Activated CD4-positive, alpha-beta T cell treated with anti-CD3 and anti-CD28 coated beads, Interleukin-2, amount 10 ng/mL, durations not matched to agents 7 days and 5 days (primary cell): Measurements from ENCODE around the gene NR1I2. TPM values are rescaled to one million over a fixed set of nuclear protein-coding genes. Genes with fewer than 3 reads are reported as not detected.

Experiments
- CTCF ChIA-PET: fragments of 350-600 bp; sonication (Branson Sonifier 250); formaldehyde crosslinking; loops from one replicate; lab custom pipeline; 2021; ENCODE audit warnings: antibody characterized with exemption; lab: Charles Lee
- POLR2A ChIA-PET: fragments of 350-600 bp; sonication (Branson Sonifier 250); formaldehyde crosslinking; loops from one replicate; lab custom pipeline; 2021; ENCODE audit warnings: antibody characterized with exemption; lab: Charles Lee
- DNase-seq: peaks from one replicate; pipeline ENCODE4 v3.0.0-alpha.2; 2020
- H3K27ac Mint-ChIP-seq: one replicate; pipeline ENCODE4 v1.8.0; 2021; ENCODE audit warnings: mild to moderate bottlenecking, moderate library complexity, mixed read lengths
- H3K27me3 Mint-ChIP-seq: one replicate; pipeline ENCODE4 v1.8.0; 2021; ENCODE audit warnings: mixed read lengths
- H3K36me3 Mint-ChIP-seq: one replicate; pipeline ENCODE4 v1.8.0; 2021; ENCODE audit warnings: low read depth, mixed read lengths
- H3K4me1 Mint-ChIP-seq: one replicate; pipeline ENCODE4 v1.8.0; 2021; ENCODE audit warnings: mixed read lengths
- H3K4me3 Mint-ChIP-seq: one replicate; pipeline ENCODE4 v1.8.0; 2021; ENCODE audit warnings: mild to moderate bottlenecking, moderate library complexity, mixed read lengths
- H3K9me3 Mint-ChIP-seq: one replicate; pipeline ENCODE4 v1.8.0; 2021; ENCODE audit warnings: mixed read lengths
- total RNA-seq, 2 experiments: library from RNA; stranded (reverse); gene quantifications; one replicate each; pipeline ENCODE4 v1.2.3, GENCODE V29; 2021

Gene NR1I2
- total RNA-seq, 2 experiments from 2014 or later: 0.10 TPM; not detected in 1

DNA sequence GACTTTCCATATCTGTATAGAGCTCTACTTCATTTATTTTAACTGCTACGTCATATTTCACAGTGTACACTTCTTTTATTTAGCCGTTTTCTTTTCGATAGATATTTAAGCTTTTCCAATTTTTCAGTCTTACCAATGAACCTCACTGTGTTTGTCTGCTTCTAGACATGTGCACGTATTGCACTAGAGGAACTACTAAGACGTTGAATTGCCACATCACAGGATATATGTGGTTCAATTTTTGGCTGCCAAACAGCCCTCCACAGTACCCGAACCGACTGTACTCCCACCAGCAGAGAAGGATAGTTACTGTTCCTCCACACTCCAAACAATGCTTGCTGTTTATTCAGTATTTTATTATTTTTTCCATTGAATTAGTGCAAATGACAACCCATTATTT lies 2.0 kb downstream of the NR1I2 start:
- peaks cover 6% of the 10 kb centered on the region for H3K4me1 Mint-ChIP-seq
- ChIA-PET CTCF (interaction anchor here (0.7 to 1.1 kb wide), 2 partner anchors 8 to 698 kb away, joined by 3 read pairs; no protein-coding TSS in a partner anchor), POLR2A (no interaction called here)
- H3K36me3 Mint-ChIP-seq: no peaks in the 10 kb centered on the region
- no peak overlapping the region for H3K4me3 Mint-ChIP-seq
- DNase-seq: no peak
- no peaks in the 10 kb centered on the region for H3K27me3 Mint-ChIP-seq
- H3K9me3 Mint-ChIP-seq: no peaks in the 10 kb centered on the region
- no peak overlapping the region for H3K27ac Mint-ChIP-seq

DNA sequence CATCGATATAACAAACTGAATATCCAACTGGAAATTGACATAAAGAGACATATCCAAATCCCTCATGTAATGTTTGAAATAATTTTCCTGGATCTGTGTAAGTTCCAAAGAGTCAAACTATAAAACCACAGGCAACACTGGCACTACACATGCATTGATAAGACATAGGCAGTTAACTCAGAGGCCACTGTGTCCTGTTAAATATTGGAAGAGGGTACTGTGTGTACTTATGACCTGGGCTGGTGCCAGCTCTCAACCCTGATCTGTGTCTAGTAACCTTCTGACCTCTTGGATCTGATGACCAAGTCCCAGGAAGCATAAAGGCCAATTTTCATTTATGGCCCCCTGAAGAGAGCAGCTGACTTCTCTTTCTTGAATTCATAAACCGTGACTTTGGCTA lies 4.5 kb downstream of the NR1I2 start:
- Mint-ChIP-seq H3K4me1 (peaks cover 2% of the 10 kb centered on the region), H3K9me3 (no peaks in the 10 kb centered on the region), H3K27me3 (no peaks in the 10 kb centered on the region), H3K36me3 (no peaks in the 10 kb centered on the region), H3K4me3 (no peak overlapping the region), H3K27ac (no peak overlapping the region)
- DNase-seq: no peak
- POLR2A ChIA-PET: no interaction called here
- CTCF ChIA-PET: no interaction called here

DNA sequence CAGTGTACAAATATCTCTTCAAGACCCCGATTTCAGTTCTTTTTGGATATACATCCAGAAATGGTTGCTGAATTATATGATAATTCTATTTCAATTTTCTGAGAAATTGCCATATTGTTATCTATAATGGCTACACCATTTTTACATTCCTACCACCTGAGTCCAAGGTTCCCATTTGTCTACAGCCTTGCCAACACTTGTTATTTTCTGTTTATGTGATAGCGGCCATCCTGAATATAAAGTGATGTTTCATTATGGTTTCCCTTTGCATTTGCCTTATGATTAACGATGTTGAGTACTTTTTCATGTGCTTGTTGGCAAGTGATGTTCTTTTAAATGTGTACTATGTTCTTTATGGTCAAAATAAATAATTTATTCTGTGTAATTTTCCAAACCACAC lies 8.5 kb downstream of the NR1I2 start:
- Mint-ChIP-seq H3K4me1 (peaks cover 2% of the 10 kb centered on the region), H3K9me3 (no peaks in the 10 kb centered on the region), H3K4me3 (no peak overlapping the region), H3K36me3 (no peaks in the 10 kb centered on the region), H3K27me3 (no peaks in the 10 kb centered on the region), H3K27ac (no peak overlapping the region)
- CTCF ChIA-PET: no interaction called here
- POLR2A ChIA-PET: no interaction called here
- DNase-seq: no peak

DNA sequence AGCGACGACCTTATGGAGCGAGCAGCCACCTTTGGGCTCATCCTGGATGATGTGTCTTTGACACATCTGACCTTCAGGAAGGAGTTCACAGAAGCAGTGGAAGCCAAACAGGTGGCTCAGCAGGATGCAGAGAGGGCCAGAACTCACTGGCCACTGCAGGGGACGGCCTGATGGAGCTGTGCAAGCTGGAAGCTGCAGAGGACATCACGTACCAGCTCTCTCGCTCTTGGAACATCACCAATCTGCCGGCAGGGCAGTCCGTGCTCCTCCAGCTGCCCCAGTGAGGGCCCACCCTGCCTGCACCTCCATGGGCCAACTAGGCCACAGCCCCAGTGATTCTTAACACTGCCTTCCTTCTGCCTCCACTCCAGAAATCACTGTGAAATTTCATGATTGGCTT lies 10.4 kb downstream of the NR1I2 start:
- H3K27ac Mint-ChIP-seq: no peak overlapping the region
- H3K36me3 Mint-ChIP-seq: no peaks in the 10 kb centered on the region
- DNase-seq: no peak
- H3K4me3 Mint-ChIP-seq: no peak overlapping the region
- peaks cover 8% of the 10 kb centered on the region for H3K27me3 Mint-ChIP-seq
- no peaks in the 10 kb centered on the region for H3K9me3 Mint-ChIP-seq
- CTCF ChIA-PET: no interaction called here
- peaks cover 2% of the 10 kb centered on the region for H3K4me1 Mint-ChIP-seq
- POLR2A ChIA-PET: no interaction called here

DNA sequence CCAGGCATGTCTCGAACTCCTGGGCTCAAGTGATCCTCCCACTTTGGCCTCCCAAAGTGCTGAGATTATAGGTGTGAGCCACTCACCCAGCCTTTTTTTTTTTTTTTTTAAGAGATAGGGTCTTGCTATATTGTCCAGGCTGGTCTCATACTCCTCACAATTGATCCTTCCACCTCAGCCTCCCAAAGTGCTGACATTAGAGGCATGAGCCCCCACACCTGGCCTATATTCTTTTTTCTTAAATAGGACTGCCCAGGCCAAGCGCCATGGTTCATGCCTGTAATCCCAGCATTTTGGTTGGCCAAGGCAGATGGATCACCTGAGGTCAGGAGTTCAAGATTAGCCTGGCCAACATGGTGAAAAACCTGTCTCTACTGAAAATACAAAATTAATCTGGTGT lies 12.5 kb downstream of the NR1I2 start:
- Mint-ChIP-seq H3K27ac (no peak overlapping the region), H3K36me3 (no peaks in the 10 kb centered on the region), H3K4me3 (no peak overlapping the region), H3K27me3 (peaks cover 16% of the 10 kb centered on the region), H3K9me3 (no peaks in the 10 kb centered on the region), H3K4me1 (no peaks in the 10 kb centered on the region)
- ChIA-PET CTCF (interaction anchor here (0.6 kb wide), 1 partner anchor 27 kb away, joined by 5 read pairs; no protein-coding TSS in a partner anchor), POLR2A (no interaction called here)
- no peak for DNase-seq

DNA sequence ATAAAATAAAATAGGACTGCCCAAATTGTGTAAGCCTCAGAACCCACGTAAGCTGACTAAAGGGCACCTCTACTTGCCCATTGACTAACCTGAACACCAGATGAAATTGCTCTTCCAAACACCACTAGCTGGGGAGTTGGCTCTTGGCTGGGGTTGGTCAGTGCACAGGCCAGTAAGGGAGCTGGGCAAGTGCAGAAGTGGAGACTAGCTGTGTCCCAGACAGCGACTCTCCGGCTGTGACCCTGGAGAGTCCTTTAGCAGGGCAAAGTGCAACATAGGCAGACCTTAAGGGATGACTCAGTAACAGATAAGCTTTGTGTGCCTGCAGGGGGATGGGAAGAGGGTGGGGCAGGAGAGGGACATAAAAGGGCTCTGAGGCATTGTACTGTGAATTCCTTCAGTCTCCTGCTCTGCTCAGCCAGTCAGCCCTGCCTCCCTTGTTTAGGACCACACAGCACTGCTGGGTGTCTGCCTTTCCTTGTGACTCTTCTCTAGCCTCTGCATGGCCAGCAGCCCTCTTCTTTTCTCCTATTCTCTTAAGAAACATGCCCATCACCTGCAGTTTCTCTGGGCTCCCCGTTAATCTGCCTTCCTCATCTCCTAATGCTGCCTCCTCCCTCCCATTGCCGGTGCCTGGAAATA lies 13.2 kb downstream of the NR1I2 start:
- Mint-ChIP-seq H3K36me3 (no peaks in the 10 kb centered on the region), H3K27me3 (peaks cover 16% of the 10 kb centered on the region), H3K27ac (no peak overlapping the region), H3K9me3 (no peaks in the 10 kb centered on the region), H3K4me1 (no peaks in the 10 kb centered on the region), H3K4me3 (no peak overlapping the region)
- CTCF ChIA-PET: no interaction called here
- DNase-seq: no peak
- POLR2A ChIA-PET: no interaction called here

DNA sequence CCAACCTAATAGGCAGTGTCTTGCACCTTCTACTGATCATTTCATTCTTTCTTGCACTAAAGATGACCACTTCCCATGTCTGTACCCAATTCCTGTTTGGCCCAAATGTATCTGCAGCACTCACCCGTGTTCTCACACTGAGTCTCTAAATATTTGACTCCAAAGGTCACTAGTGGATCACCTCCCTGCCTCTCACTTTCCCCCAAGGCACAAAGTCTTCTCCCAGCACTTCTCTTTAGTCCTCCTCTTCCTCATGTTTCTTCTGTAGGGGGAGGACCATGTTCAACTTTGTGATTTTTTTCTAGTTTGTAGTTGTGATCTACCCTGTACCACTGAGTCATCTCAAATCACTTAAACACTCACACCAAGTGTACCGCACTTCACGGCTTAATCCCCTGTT lies 13.9 kb downstream of the NR1I2 start:
- ChIA-PET POLR2A (no interaction called here), CTCF (no interaction called here)
- Mint-ChIP-seq H3K9me3 (no peaks in the 10 kb centered on the region), H3K36me3 (no peaks in the 10 kb centered on the region), H3K4me1 (no peaks in the 10 kb centered on the region), H3K27me3 (peaks cover 16% of the 10 kb centered on the region), H3K27ac (no peak overlapping the region), H3K4me3 (no peak overlapping the region)
- no peak for DNase-seq

DNA sequence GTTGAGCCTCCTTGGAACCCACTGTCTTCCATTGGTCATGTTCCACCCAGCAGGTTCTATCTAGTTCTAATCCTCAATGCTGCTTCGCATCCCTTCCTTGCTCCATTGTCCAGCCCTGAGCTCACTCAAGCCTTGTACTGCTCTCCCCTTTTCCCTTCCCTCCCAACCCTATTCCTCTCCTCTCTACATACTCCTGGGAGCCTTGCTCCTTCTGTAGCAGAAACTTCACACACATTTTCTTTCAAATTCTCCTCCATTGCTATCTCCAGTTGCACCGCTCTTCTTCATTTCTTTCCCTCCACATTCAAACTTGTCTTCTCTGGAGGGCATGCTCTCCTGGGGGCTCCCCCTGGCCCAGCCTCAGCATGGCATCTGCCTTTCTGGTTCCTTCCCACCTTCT lies 14.5 kb downstream of the NR1I2 start:
- Mint-ChIP-seq H3K4me3 (no peak overlapping the region), H3K9me3 (no peaks in the 10 kb centered on the region), H3K4me1 (no peaks in the 10 kb centered on the region), H3K27me3 (peaks cover 16% of the 10 kb centered on the region), H3K27ac (no peak overlapping the region), H3K36me3 (no peaks in the 10 kb centered on the region)
- CTCF ChIA-PET: no interaction called here
- POLR2A ChIA-PET: no interaction called here
- no peak for DNase-seq

DNA sequence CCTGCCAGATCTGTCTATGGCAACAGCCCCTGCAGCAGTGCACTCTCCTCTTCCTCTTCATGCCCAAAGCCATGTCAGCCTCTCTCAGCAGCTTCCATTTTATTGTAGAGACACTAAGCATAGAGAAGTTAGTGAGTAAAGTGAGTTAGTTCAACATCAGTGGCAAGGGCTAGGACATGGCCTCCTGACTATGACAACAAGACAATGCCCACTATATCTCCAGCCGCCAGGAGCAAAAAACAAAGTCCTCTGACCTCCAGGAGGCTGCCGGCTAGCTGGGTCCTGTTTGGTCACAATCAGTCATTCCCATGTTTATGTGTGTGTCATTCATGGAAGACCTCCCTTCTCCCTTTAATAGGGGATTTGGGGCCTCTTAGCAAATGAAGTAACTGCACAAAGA lies 14.9 kb downstream of the NR1I2 start:
- ChIA-PET POLR2A (no interaction called here), CTCF (no interaction called here)

DNA sequence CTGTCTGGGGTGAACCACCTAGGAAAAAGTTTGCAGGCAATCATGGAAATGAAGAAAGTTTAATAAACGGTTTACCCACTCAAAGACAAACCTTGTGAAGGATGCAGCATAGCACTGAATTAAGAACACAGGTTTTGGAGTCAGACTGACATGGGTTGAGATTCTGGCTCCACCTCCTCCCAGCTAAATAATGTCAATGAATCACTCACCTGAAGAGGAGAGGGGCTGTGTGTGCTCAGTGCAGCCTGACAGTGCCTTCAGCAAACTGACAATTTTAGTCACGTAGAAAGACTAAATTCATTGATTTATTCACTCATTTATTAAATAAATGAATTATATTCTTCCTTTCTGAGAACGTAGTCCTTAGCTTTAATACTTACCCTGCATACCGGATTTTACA lies 18.9 kb downstream of the NR1I2 start:
- no peak for DNase-seq
- POLR2A ChIA-PET: no interaction called here
- peaks cover 15% of the 10 kb centered on the region for H3K27me3 Mint-ChIP-seq
- H3K36me3 Mint-ChIP-seq: no peaks in the 10 kb centered on the region
- no peak overlapping the region for H3K27ac Mint-ChIP-seq
- CTCF ChIA-PET: interaction anchor here (1.2 kb wide), 1 partner anchor 13 kb away, joined by 3 read pairs; no protein-coding TSS in a partner anchor
- no peaks in the 10 kb centered on the region for H3K4me1 Mint-ChIP-seq
- no peak overlapping the region for H3K4me3 Mint-ChIP-seq
- H3K9me3 Mint-ChIP-seq: no peaks in the 10 kb centered on the region

More for the DNA sequence above, 14.9 kb downstream of the NR1I2 start:
- DNase-seq: no peak
- H3K4me3 Mint-ChIP-seq: no peak overlapping the region
- H3K27me3 Mint-ChIP-seq: peaks cover 16% of the 10 kb centered on the region
- H3K27ac Mint-ChIP-seq: no peak overlapping the region
- no peaks in the 10 kb centered on the region for H3K9me3 Mint-ChIP-seq
- no peaks in the 10 kb centered on the region for H3K36me3 Mint-ChIP-seq
- no peaks in the 10 kb centered on the region for H3K4me1 Mint-ChIP-seq

DNA sequence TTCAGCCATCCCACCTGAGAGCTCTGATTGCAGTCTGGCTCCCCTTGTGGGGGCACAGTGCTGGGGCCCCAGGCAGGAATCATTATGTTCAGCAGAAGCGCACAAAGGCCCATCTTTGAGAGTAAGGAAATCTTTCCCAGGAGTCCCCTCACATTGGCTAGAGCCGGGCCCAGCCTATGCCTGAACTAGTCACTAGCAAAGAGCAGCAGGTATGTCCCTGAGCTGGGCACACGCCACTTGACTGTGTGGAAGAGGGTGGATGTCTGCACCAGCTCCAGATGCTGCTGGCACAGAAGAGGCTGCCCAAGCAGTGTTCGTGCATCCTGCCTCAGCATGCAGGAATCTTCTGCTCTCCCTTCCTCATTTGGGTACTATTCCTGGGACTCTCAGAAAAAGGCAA lies 26.3 kb downstream of the NR1I2 start:
- POLR2A ChIA-PET: no interaction called here
- no peak overlapping the region for H3K4me3 Mint-ChIP-seq

DNA sequence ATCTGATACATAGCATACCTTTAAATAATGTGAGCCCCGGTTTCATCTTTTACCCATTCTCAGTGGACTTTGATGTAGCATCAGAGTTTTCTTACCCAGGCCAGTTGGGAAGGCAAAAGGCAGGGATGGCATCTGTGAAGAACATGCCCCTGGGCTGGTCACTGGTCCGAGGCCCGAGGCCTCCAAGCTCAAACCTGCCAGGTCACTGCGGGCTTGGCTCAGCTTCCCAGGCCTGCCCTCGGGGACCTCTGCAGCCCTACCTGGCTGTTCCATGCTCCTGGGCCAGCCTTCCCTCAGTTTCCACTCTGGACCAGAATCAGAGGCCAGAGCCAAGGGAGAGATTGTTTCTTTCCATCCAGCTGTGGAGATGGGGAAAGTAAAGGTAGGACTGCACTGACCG lies 26.9 kb downstream of the NR1I2 start:
- H3K27ac Mint-ChIP-seq: peak overlapping the region; percentile 57
- ChIA-PET POLR2A (no interaction called here), CTCF (interaction anchor here (1.0 kb wide), 1 partner anchor 17 kb away, joined by 3 read pairs; no protein-coding TSS in a partner anchor)
- DNase-seq: no peak
- H3K27me3 Mint-ChIP-seq: peaks cover 6% of the 10 kb centered on the region
- H3K36me3 Mint-ChIP-seq: no peaks in the 10 kb centered on the region
- peaks cover 12% of the 10 kb centered on the region for H3K4me1 Mint-ChIP-seq
- H3K4me3 Mint-ChIP-seq: no peak overlapping the region
- no peaks in the 10 kb centered on the region for H3K9me3 Mint-ChIP-seq

More for the DNA sequence above, 26.3 kb downstream of the NR1I2 start:
- no peak for DNase-seq
- peaks cover 6% of the 10 kb centered on the region for H3K27me3 Mint-ChIP-seq
- no peaks in the 10 kb centered on the region for H3K36me3 Mint-ChIP-seq
- no peaks in the 10 kb centered on the region for H3K9me3 Mint-ChIP-seq
- H3K4me1 Mint-ChIP-seq: peaks cover 12% of the 10 kb centered on the region
- H3K27ac Mint-ChIP-seq: no peak overlapping the region
- CTCF ChIA-PET: interaction anchor here (0.6 to 1.1 kb wide), 4 partner anchors 17 to 561 kb away, joined by 3 to 4 read pairs (median 3); partner anchors contain the start of gene GSK3B

DNA sequence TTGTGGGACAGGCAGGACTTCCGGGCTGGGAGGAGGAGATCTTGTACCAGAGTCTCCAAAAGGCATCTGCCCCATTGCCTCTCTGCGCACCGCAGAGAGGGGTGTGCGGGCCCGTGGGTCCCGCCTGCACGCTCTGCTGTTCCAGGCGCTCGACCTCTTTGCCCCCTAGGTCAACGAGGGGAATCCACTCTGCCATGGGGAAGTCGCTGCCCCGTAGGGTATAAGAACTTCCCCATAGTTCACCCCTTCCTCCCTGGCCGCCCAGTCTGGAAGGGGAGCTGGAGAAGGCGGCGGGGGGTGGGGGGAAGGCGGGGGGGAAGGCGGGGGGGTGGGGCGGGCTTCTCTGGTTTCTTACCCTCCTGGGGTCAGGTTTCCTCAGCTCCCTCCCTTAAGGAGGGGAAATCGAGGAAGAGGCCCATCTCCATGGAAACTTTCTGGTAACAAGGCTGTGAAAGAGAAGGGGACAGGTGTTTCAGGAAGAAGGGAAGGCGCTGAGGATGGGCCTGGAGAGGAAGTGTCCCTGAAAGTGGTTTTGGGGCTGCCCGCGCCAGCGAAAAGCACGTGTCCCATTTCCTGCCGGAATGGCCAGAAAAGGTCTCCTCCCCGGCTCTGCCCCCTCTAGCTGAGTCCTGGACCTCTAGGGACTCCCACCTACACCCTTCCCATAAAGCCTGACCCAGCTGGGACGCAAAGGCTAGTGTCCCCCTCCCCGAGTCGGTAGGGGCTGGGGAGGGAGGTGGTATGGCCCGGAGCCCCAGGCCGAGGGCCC lies 27.5 kb downstream of the NR1I2 start:
- Mint-ChIP-seq H3K4me1 (peaks cover 12% of the 10 kb centered on the region), H3K27me3 (peaks cover 6% of the 10 kb centered on the region), H3K4me3 (no peak overlapping the region), H3K36me3 (no peaks in the 10 kb centered on the region), H3K9me3 (no peaks in the 10 kb centered on the region), H3K27ac (peak overlapping the region; percentile 84)
- ChIA-PET CTCF (interaction anchor here (1.0 to 1.3 kb wide), 2 partner anchors 18 to 20 kb away, joined by 3 read pairs; no protein-coding TSS in a partner anchor), POLR2A (no interaction called here)
- no peak for DNase-seq
